KMS-11 (cell line): ENCODE measurements around the gene RAB19.

ENCODE experiments used
- H2AFZ ChIP-seq: fragments of 200-600 bp; sonication (generic); 2 replicates; pipeline ENCODE4 v1.6.1; 2016; ENCODE audit warnings: antibody characterized with exemption, mixed run types, low read depth
- H3K27ac ChIP-seq: fragments of 200-600 bp; sonication (generic); 2 replicates; pipeline ENCODE4 v1.6.1; 2016; ENCODE audit warnings: mild to moderate bottlenecking, mixed run types
- H3K27me3 ChIP-seq: fragments of 200-600 bp; sonication (generic); 2 replicates; pipeline ENCODE4 v1.6.1; 2017; ENCODE audit warnings: mild to moderate bottlenecking, low read depth, mixed run types, moderate library complexity; ENCODE audit not compliant: insufficient read depth
- H3K36me3 ChIP-seq: fragments of 200-600 bp; sonication (generic); 2 replicates; pipeline ENCODE4 v1.6.1; 2017; ENCODE audit warnings: mild to moderate bottlenecking, mixed run types; ENCODE audit not compliant: insufficient read depth
- H3K4me1 ChIP-seq: fragments of 200-600 bp; sonication (generic); 2 replicates; pipeline ENCODE4 v1.6.1; 2016; ENCODE audit warnings: mild to moderate bottlenecking, low read depth, mixed run types; ENCODE audit not compliant: poor library complexity, severe bottlenecking
- H3K4me2 ChIP-seq: fragments of 200-600 bp; sonication (generic); 2 replicates; pipeline ENCODE4 v1.7.0; 2016; ENCODE audit warnings: mild to moderate bottlenecking, mixed run types
- H3K4me3 ChIP-seq: fragments of 200-600 bp; sonication (generic); IDR thresholded peaks from 2 replicates; pipeline ENCODE4 v1.6.1; 2017; ENCODE audit warnings: low read depth, low read length, mixed read lengths; ENCODE audit not compliant: insufficient read depth
- H3K79me2 ChIP-seq: fragments of 200-600 bp; sonication (generic); 2 replicates; pipeline ENCODE4 v1.6.1; 2016; ENCODE audit warnings: low read depth, mixed run types; ENCODE audit not compliant: insufficient read depth
- H3K9ac ChIP-seq: fragments of 200-600 bp; sonication (generic); 2 replicates; pipeline ENCODE4 v1.6.1; 2016; ENCODE audit warnings: mild to moderate bottlenecking, mixed run types
- H4K20me1 ChIP-seq: fragments of 200-600 bp; sonication (generic); 2 replicates; pipeline ENCODE4 v1.6.1; 2016; ENCODE audit warnings: mild to moderate bottlenecking, mixed run types; ENCODE audit not compliant: insufficient read depth
- TF ChIP-seq, protein P1 (sequence below): fragments of 200-600 bp; sonication (generic); conservative IDR thresholded peaks from 2 replicates; pipeline ENCODE4 v1.6.1; 2017; ENCODE audit warnings: low read depth, mild to moderate bottlenecking, antibody characterized with exemption, low read length, moderate library complexity, mixed read lengths

The RAB19 gene

DNA sequence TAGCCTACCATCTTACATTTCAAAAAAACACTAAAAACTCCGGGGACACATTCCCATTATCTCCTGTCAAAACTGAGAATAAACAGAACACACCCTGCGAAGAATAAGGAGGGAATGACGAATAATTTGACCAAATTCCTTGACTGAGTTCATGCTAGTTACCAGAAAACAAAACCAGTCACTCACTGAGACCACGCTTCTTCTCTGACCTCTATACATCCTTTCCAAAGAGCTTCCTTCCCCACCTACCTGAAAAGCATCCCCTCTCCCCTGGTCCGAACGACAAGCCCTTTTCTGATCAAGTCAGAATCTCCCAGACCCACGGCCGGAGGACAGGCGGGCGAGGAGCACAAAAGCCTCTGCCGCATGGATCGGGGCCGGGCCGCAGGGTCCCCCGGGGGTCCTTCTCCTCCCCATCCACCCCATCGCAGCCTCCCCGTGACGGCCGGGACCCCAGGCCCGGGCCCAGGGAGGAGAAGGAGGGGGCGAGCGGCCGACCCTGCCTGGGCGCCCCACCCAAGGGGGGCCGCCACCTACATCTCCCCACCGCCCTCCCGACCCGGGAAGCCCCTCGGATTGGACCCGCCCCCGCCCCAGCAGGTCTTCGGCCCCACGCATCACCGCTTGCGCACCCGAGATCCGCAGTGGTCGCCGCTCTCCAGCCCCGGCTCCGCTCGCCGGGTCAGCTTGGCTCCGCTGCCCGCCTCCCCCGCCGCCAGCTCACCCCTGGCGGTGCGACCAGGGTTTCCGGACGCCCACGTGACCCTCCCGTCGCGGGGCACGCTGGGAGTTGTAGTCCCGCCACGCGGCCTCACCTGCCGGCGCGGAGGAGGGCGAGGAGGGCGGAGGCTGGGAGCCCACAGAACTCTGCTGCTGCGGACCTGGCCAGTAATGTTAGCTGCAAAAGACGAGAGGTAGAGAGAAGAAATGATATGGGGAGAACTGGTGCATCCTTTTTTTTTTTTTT lies 5.8 kb upstream of the RAB19 start, which contains the start of gene SLC37A3:
Gene SLC37A3 (minus strand): TSS at position 747 of the 967 bp plus-strand sequence. CDS start 16,004 bp downstream, outside the sequence.
- H3K27ac ChIP-seq = no peak within 1 kb of the TSS
- no peaks in the 10 kb centered on the region for H3K36me3 ChIP-seq

DNA sequence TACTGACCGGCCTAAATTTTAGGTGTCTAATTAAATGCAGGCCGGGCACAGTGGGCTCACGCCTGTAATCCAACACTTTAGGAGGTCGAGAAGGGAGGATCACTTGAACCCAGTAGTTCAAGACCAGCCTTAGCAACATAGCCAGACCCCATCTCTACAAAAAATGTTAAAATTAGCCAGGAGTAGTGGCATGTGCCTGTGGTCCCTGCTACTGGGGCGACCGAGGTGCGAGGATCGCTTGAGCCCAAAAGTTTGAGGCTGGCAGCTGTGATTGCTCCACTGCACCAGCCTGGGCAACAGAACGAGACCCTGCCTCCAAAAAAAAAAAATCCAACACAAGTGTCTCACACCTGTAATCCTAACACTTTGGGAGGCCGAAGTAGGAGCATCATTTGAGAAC lies 5.0 kb upstream of the RAB19 start:
- Histone ChIP-seq H3K4me1 (peaks cover 4% of the 10 kb centered on the region), H3K9ac (no peak overlapping the region), H3K27me3 (no peaks in the 10 kb centered on the region), H3K27ac (no peak overlapping the region), H2AFZ (peak overlapping the region; percentile 62), H3K36me3 (no peaks in the 10 kb centered on the region), H4K20me1 (no peaks in the 10 kb centered on the region), H3K79me2 (no peaks in the 10 kb centered on the region; the same call in 1 of the 2 replicates), H3K4me3 (no peak overlapping the region), H3K4me2 (peak overlapping the region; percentile 74; the same call in 1 of the 2 replicates)
- TF ChIP-seq, protein P1, sequence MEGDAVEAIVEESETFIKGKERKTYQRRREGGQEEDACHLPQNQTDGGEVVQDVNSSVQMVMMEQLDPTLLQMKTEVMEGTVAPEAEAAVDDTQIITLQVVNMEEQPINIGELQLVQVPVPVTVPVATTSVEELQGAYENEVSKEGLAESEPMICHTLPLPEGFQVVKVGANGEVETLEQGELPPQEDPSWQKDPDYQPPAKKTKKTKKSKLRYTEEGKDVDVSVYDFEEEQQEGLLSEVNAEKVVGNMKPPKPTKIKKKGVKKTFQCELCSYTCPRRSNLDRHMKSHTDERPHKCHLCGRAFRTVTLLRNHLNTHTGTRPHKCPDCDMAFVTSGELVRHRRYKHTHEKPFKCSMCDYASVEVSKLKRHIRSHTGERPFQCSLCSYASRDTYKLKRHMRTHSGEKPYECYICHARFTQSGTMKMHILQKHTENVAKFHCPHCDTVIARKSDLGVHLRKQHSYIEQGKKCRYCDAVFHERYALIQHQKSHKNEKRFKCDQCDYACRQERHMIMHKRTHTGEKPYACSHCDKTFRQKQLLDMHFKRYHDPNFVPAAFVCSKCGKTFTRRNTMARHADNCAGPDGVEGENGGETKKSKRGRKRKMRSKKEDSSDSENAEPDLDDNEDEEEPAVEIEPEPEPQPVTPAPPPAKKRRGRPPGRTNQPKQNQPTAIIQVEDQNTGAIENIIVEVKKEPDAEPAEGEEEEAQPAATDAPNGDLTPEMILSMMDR = no peak

More for the DNA sequence above, 5.8 kb upstream of the RAB19 start, which contains the start of gene SLC37A3:
- H3K27me3 ChIP-seq = peaks cover 4% of the 10 kb centered on the region; the same call in 1 of the 2 replicates
- peaks cover 4% of the 10 kb centered on the region for H3K4me1 ChIP-seq
- TF ChIP-seq, protein P1 = no peak
- peak within 1 kb of the TSS; percentile 52 for H3K4me3 ChIP-seq
- no peaks in the 10 kb centered on the region; the same call in 1 of the 2 replicates for H3K79me2 ChIP-seq
- peak within 1 kb of the TSS; percentile 74 for H3K9ac ChIP-seq
- H2AFZ ChIP-seq = peak within 1 kb of the TSS; percentile 62
- H3K4me2 ChIP-seq = peak within 1 kb of the TSS; percentile 74
- H4K20me1 ChIP-seq = no peaks in the 10 kb centered on the region

GRCh38 chr7:140400381-140400780 lies 3.5 kb upstream of the RAB19 start:
- TF ChIP-seq, protein P1 = no peak
- H3K27ac ChIP-seq = no peak overlapping the region

GRCh38 chr7:140402178-140402835 lies 1.6 kb upstream of the RAB19 start:
- Histone ChIP-seq H4K20me1 (no peaks in the 10 kb centered on the region), H3K79me2 (no peaks in the 10 kb centered on the region), H3K27ac (no peak overlapping the region), H3K9ac (no peak overlapping the region), H3K36me3 (no peaks in the 10 kb centered on the region), H3K4me2 (no peak overlapping the region), H2AFZ (no peak overlapping the region), H3K4me3 (no peak overlapping the region), H3K27me3 (no peaks in the 10 kb centered on the region), H3K4me1 (peaks cover 3% of the 10 kb centered on the region)
- TF ChIP-seq, protein P1 = no peak

More at GRCh38 chr7:140400381-140400780, 3.5 kb upstream of the RAB19 start:
- Histone ChIP-seq H3K36me3 (no peaks in the 10 kb centered on the region), H3K79me2 (no peaks in the 10 kb centered on the region; the same call in 1 of the 2 replicates), H3K27me3 (no peaks in the 10 kb centered on the region), H3K4me1 (peaks cover 4% of the 10 kb centered on the region), H2AFZ (no peak overlapping the region), H4K20me1 (no peaks in the 10 kb centered on the region), H3K4me2 (no peak overlapping the region), H3K4me3 (no peak overlapping the region), H3K9ac (no peak overlapping the region)
